GM06990 (cell line): ENCODE results near the gene TM7SF2.

Experiments used
- DNase-seq: peaks from one replicate; pipeline ENCODE4 v3.0.0-alpha.2; 2011; ENCODE audit not compliant: insufficient read length; ENCODE audit errors: extremely low read depth
- H3K27me3 ChIP-seq: replicated peaks from 2 replicates; pipeline ENCODE4 v1.6.0; 2011; ENCODE audit warnings: low read length; ENCODE audit not compliant: control insufficient read depth, insufficient read depth
- H3K36me3 ChIP-seq: 2 replicates; pipeline ENCODE4 v1.5.1; 2011; ENCODE audit warnings: low read length; ENCODE audit not compliant: control insufficient read depth, insufficient read depth
- H3K4me3 ChIP-seq: replicated peaks from 2 replicates; pipeline ENCODE4 v1.5.1; 2011; ENCODE audit warnings: low read depth, mild to moderate bottlenecking, control low read depth, low read length
- TF ChIP-seq, protein P1 (sequence below): IDR thresholded peaks from 2 replicates; pipeline ENCODE4 v1.5.1; 2011; ENCODE audit warnings: low read length, control low read depth, mild to moderate bottlenecking, inconsistent platforms; ENCODE audit not compliant: insufficient read depth, poor library complexity, severe bottlenecking

The TM7SF2 gene

DNA sequence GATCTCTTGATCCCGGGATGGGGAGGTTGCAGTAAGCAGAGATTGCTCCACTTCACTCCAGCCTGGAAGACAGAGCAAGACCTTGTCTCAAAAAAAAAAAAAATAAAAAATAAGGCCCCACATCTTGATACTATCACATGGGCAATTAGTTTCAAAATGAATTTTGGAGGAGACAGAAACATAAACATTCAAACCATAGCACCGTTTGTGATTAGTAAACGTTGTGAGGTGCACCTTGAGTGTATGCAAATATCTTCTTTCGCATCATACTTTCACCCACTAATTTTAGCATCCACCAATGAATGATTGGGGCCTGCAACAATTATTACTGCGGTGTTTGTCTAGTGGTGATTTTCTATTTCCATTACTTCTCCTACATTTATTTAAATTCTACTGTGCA lies 47.3 kb downstream of the TM7SF2 start:
- H3K27me3 ChIP-seq = no peaks in the 10 kb centered on the region
- no peak overlapping the region for H3K4me3 ChIP-seq
- H3K36me3 ChIP-seq = no peaks in the 10 kb centered on the region
- peak; percentile 60 for DNase-seq
- TF ChIP-seq, protein P1, sequence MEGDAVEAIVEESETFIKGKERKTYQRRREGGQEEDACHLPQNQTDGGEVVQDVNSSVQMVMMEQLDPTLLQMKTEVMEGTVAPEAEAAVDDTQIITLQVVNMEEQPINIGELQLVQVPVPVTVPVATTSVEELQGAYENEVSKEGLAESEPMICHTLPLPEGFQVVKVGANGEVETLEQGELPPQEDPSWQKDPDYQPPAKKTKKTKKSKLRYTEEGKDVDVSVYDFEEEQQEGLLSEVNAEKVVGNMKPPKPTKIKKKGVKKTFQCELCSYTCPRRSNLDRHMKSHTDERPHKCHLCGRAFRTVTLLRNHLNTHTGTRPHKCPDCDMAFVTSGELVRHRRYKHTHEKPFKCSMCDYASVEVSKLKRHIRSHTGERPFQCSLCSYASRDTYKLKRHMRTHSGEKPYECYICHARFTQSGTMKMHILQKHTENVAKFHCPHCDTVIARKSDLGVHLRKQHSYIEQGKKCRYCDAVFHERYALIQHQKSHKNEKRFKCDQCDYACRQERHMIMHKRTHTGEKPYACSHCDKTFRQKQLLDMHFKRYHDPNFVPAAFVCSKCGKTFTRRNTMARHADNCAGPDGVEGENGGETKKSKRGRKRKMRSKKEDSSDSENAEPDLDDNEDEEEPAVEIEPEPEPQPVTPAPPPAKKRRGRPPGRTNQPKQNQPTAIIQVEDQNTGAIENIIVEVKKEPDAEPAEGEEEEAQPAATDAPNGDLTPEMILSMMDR = no peak

DNA sequence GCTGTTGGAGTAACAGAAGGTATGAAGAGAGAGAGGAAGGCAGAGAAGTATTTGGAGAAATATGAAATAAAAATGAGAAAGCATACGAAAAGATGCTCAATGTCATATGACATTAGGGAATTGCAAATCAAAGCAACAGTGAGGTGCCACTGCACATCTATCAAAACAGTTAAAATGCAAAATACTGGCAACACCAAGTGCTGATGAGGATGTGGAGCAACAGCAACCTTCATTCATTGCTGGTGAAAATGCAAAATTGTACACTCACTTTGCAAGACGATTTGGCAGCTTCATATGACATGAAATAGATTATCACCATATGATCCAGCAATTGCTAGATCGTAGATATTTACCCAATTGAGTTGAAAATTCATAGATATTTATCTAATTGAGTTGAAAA lies 49.0 kb downstream of the TM7SF2 start:
- Histone ChIP-seq H3K4me3 (no peak overlapping the region), H3K27me3 (no peaks in the 10 kb centered on the region), H3K36me3 (no peaks in the 10 kb centered on the region)
- TF ChIP-seq, protein P1 = no peak
- DNase-seq = no peak

DNA sequence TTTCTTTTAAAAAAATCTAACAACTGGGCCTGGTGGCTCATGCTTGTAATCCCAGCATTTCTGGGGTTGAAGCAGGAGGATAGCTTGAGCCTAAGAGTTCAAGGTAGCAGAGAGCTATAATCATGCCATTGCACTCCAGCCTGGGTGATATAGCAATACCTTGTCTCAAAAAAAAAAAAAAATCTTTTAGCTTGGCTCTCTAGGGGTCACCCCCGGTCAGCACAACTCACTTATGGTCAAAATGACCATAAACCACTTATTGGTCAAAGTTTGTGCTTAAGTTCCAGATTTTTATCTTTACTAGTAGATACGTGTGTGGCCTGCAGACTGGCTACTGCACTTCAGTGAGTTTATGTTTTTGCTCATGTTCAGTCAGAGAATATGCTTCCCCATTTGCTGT lies 52.0 kb downstream of the TM7SF2 start:
- TF ChIP-seq, protein P1 = no peak

More for the DNA sequence above, 52.0 kb downstream of the TM7SF2 start:
- H3K4me3 ChIP-seq = no peak overlapping the region
- no peaks in the 10 kb centered on the region for H3K27me3 ChIP-seq
- no peaks in the 10 kb centered on the region for H3K36me3 ChIP-seq
- no peak for DNase-seq
